Measurements from ENCODE around the gene MGAT4D.
A peak's percentile ranks its signal among the peaks of the same experiment; 100 is the strongest.
"Not testable (repeated sequence)": the region's sequence is repeated elsewhere in the genome, so short reads cannot be mapped to it uniquely, and the experiment has no call there.

Gene MGAT4D

GRCh38 chr4:140439644-140440142, 58.4 kb downstream of the MGAT4D start:
- no peak for DNase-seq (ENCODE audit: low read depth)

- no peak for DNase-seq (ENCODE audit: low read depth)
Observed at GRCh38 chr4:140427919-140428471, 70.1 kb downstream of the MGAT4D start.

GRCh38 chr4:140427106-140427918, 70.8 kb downstream of the MGAT4D start, which contains the start of gene CLGN:
Gene CLGN, minus strand, starts transcription at chr4:140427648. Its CDS starts 14,570 bp downstream, at chr4:140413078.
- DNase-seq (ENCODE audit: low read depth), result peak; percentile 45

DNA sequence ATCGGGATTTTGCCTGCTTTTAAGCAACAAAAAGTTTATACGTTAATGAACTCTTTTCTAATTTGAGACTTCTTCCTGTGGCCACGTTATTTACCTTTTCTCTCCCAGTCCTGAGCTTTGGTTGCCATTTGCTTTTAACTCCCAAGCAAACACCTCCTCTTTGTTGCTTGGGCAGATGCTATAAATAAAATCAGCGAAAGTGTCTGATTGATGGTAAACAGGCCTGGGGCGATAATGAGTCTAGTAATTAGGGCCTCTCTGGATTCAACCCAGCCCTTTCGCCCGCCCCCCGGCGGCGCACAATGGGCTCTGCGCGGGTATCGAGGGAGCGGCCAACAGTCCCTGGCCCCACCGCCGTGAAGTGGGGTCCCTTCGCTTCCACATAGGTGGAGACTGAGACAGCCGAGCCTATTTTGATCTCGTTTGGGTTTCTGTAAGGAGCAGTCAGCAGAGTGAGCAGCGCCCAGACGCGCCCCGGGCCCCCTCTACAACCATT, 71.4 kb downstream of the MGAT4D start:
- DNase-seq (ENCODE audit: low read depth), result no peak

- no peak for DNase-seq (ENCODE audit: low read depth)
Observed at GRCh38 chr4:140423106-140423505, 75.0 kb downstream of the MGAT4D start.

DNA sequence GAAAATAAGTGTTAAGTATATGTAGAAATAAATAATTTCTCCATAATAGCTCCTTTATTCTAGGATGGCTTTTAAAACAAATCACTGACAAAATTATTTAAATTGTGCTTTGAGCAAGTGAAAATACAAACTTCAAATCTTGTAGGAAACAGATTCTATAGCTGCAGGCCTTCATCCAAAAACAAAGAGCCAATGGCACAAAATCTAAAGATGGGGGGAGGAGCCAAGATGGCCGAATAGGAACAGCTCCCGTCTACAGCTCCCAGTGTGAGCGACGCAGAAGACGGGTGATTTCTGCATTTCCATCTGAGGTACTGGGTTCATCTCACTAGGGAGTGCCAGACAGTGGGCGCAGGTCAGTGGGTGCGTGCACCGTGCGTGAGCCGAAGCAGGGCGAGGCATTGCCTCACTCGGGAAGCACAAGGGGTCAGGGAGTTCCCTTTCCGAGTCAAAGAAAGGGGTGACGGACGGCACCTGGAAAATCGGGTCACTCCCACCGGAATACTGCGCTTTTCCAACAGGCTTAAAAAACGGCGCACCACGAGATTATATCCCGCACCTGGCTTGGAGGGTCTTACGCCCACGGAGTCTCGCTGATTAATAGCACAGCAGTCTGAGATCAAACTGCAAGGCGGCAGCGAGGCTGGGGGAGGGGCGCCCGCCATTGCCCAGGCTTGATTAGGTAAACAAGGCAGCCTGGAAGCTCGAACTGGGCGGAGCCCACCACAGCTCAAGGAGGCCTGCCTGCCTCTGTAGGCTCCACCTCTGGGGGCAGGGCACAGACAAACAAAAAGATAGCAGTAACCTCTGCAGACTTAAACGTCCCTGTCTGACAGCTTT, 84.7 kb downstream of the MGAT4D start:
- not testable (repeated sequence) for DNase-seq (ENCODE audit: low read depth)

GRCh38 chr4:140408974-140409373, 89.1 kb downstream of the MGAT4D start:
- DNase-seq (ENCODE audit: low read depth), result no peak

- DNase-seq (ENCODE audit: low read depth), result no peak
Observed at GRCh38 chr4:140406292-140406691, 91.8 kb downstream of the MGAT4D start.

DNA sequence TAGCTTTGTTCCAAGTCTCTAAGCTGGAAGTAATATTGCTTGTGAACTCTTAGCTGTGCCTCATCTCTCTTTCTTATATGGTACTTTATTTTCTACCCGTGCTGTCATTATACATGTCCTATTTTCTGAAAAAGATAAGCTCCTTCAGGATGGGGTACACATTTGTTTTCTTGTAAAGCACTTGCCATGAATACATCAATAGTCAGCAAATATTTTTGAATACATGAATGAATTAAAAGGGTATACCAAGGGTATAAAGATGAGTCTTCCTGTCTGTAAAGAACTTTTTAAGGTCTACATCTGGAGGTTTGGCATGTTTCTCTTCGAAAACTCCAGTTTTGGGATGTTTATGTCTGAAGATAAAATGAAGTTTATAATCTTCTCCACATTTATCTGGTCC, 98.0 kb downstream of the MGAT4D start:
- no peak for DNase-seq (ENCODE audit: low read depth)

GRCh38 chr4:140395668-140396067, 102.4 kb downstream of the MGAT4D start:
- no peak for DNase-seq (ENCODE audit: low read depth)
